Measurements from ENCODE around the gene EYA2. TPM values are rescaled to one million over a fixed set of nuclear protein-coding genes. Genes with fewer than 3 reads are reported as not detected.
A peak's percentile ranks its signal among the peaks of the same experiment; 100 is the strongest.

Gene EYA2
- total RNA-seq, 1 donor: not detected

- no peak for TF ChIP-seq CTCF (IDR thresholded peaks at IDR 0.05; ENCODE audit: insufficient read depth, low read depth, low read length)
- DNase-seq (ENCODE audit: low read depth): peak; percentile 28
- H3K4me3 ChIP-seq (ENCODE audit: low read depth, low read length): no peak overlapping the region
Measured at GRCh38 chr20:46984405-46984804, 89.8 kb downstream of the EYA2 start.

DNA sequence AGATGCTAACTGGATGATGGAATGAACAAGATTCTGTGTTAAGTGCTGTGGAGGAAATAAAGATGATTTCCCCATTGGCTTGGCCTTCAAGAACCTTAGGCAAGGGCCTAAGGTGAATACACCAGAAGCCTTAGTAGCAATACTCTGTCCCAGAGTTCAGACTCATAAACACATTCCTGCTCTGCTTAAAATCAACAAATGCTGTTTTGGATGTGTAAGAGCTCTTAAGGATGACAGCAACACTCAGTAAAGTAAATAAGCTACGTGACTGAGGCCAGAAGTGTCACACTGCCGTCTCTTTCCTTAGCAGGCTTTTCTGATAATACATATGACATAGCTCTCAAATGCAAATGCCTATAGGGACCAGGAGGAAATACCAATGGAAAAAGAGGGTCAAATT, 90.6 kb downstream of the EYA2 start:
- peak; percentile 40 for DNase-seq (ENCODE audit: low read depth)
- H3K4me3 ChIP-seq (ENCODE audit: low read depth, low read length): no peak overlapping the region
- no peak for TF ChIP-seq CTCF (IDR thresholded peaks at IDR 0.05; ENCODE audit: insufficient read depth, low read depth, low read length)

GRCh38 chr20:46985671-46986070, 91.0 kb downstream of the EYA2 start:
- no peak for TF ChIP-seq CTCF (IDR thresholded peaks at IDR 0.05; ENCODE audit: insufficient read depth, low read depth, low read length)
- no peak for DNase-seq (ENCODE audit: low read depth)
- H3K4me3 ChIP-seq (ENCODE audit: low read depth, low read length): no peak overlapping the region

- DNase-seq (ENCODE audit: low read depth): no peak
- no peak for TF ChIP-seq CTCF (IDR thresholded peaks at IDR 0.05; ENCODE audit: insufficient read depth, low read depth, low read length)
- no peak overlapping the region for H3K4me3 ChIP-seq (ENCODE audit: low read depth, low read length)
Measured at GRCh38 chr20:46987001-46987400, 92.4 kb downstream of the EYA2 start.

DNA sequence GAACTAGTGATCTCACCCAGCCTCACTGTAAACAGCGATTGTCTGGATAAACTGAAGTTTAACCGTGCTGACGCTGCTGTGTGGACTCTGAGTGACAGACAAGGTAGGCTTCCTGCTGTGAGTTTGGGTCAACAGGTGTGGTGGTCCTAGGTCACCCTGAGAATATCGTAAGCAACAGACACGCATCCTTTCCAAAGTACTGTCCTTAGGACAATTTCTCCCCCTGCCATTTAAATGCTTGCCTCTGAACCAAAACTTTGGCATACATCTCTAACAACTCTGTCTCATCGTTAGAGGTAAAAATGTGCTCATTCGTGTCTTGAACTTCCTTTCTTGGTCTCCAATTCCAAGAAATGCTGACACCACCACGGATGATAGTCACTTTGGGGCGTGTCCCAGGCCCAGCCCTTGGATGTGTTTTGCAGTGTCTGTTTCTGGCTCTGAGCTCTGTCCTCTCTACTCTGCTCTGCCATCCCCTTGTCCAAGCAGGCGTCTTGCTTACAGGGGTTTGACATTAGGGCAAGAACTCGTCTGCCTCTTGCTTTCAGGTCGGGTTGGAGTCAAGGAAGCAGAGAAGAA, 95.5 kb downstream of the EYA2 start:
- no peak for TF ChIP-seq CTCF (IDR thresholded peaks at IDR 0.05; ENCODE audit: insufficient read depth, low read depth, low read length)
- no peak for DNase-seq (ENCODE audit: low read depth)
- H3K4me3 ChIP-seq (ENCODE audit: low read depth, low read length): no peak overlapping the region

- no peak for DNase-seq (ENCODE audit: low read depth)
- no peak for TF ChIP-seq CTCF (IDR thresholded peaks at IDR 0.05; ENCODE audit: insufficient read depth, low read depth, low read length)
- no peak overlapping the region for H3K4me3 ChIP-seq (ENCODE audit: low read depth, low read length)
Measured at GRCh38 chr20:46990596-46991104, 96.0 kb downstream of the EYA2 start.

DNA sequence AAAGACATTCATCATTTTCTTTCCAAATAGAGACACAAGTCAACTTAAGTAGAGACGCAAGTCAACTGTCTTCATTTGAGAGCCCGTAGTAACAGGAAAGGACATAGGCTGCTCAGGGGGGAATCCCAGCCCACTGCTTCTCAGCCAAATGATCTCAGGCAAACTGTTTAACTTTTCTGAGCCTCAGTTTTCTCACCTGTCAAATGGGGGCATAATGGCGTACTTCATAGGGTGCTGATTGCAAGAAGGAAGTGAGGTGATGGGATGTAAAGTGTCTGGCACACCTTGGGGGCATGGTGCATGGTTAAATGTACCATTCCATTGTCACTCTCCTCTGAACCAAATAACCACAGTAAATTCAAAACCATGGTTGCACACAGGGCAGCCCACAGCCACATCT, 96.5 kb downstream of the EYA2 start:
- no peak overlapping the region for H3K4me3 ChIP-seq (ENCODE audit: low read depth, low read length)
- TF ChIP-seq CTCF (IDR thresholded peaks at IDR 0.05; ENCODE audit: insufficient read depth, low read depth, low read length): no peak
- DNase-seq (ENCODE audit: low read depth): no peak
